Gastroesophageal sphincter (tissue), 4 donors: Measurements from ENCODE around the gene IRF2BP2. TPM values are rescaled to one million over a fixed set of nuclear protein-coding genes. Genes with fewer than 3 reads are reported as not detected.

Experiments
- ATAC-seq: fragments of 150-250 bp; one replicate; pipeline ENCODE4 v1.9.1; 2016; ENCODE audit warnings: mild to moderate bottlenecking, moderate library complexity
- H3K27ac ChIP-seq, 4 donors: fragments of 200-600 bp; sonication (generic) in 3 of 4; 1 replicate in 3 of 4; 2 replicates in 1 of 4; pipeline ENCODE4 v1.5.1; 2016 to 2019
- H3K27me3 ChIP-seq: fragments of 200-600 bp; sonication (generic); one replicate; pipeline ENCODE4 v1.5.1; 2019
- H3K36me3 ChIP-seq, 2 donors: fragments of 200-600 bp; sonication (generic); one replicate each; pipeline ENCODE4 v1.5.1; 2019; ENCODE audit warnings: control low read depth in 1 of 2
- H3K4me1 ChIP-seq, 3 donors: fragments of 200-600 bp; sonication (generic); 1 replicate in 2 of 3; 2 replicates in 1 of 3; pipeline ENCODE4 v1.5.1; 2016 to 2019; ENCODE audit warnings: control low read depth in 2 of 3
- H3K4me3 ChIP-seq, 2 donors: fragments of 200-600 bp; sonication (generic); one replicate each; pipeline ENCODE4 v1.5.1; 2019; ENCODE audit warnings: mild to moderate bottlenecking in 1 of 2, moderate library complexity in 1 of 2
- H3K9me3 ChIP-seq, 3 donors: fragments of 200-600 bp; sonication (generic); one replicate each; pipeline ENCODE4 v1.5.1; 2017 to 2019; ENCODE audit warnings: control low read depth in 2 of 3
- EP300 ChIP-seq: sonication (generic); formaldehyde crosslinking; IDR thresholded peaks from one replicate; pipeline ENCODE4 v1.6.1; 2017; ENCODE audit warnings: antibody characterized with exemption, mild to moderate bottlenecking
- POLR2A ChIP-seq, 2 donors: fragments of 450-650 bp; IDR thresholded peaks; one replicate each; pipeline ENCODE4 v1.6.1; 2017; ENCODE audit warnings: antibody characterized with exemption in 2 of 2, mild to moderate bottlenecking in 2 of 2, moderate library complexity in 1 of 2
- POLR2AphosphoS5 ChIP-seq: sonication (generic); formaldehyde crosslinking; IDR thresholded peaks from one replicate; pipeline ENCODE4 v1.6.1; 2017; ENCODE audit warnings: antibody characterized with exemption
- WGBS, 2 donors: methylation state at CpG; one replicate each; pipeline ENCODE4 v1.1.5; 2018; ENCODE audit warnings: low coverage in 1 of 2; 5-methylcytosine and 5-hydroxymethylcytosine counted together
- total RNA-seq, 4 donors: library from RNA; depleted of rRNA; stranded (reverse); fragments of >200 nt; gene quantifications; one replicate each; pipeline ENCODE4 v1.1.0, GENCODE V29; 2016
- TF ChIP-seq, protein P1 (sequence below), 4 experiments: fragments of 200-600 bp in 2 of 4; fragments of 450-650 bp in 2 of 4; sonication (generic) in 1 of 4; IDR thresholded peaks; one replicate each; pipeline ENCODE4 v1.5.1; 2017 to 2019; ENCODE audit warnings: antibody characterized with exemption in 4 of 4, mild to moderate bottlenecking in 2 of 4, moderate library complexity in 2 of 4

Gene IRF2BP2
- total RNA-seq, 4 donors from 2014 or later = 70.1 to 107 (median 104) TPM

DNA sequence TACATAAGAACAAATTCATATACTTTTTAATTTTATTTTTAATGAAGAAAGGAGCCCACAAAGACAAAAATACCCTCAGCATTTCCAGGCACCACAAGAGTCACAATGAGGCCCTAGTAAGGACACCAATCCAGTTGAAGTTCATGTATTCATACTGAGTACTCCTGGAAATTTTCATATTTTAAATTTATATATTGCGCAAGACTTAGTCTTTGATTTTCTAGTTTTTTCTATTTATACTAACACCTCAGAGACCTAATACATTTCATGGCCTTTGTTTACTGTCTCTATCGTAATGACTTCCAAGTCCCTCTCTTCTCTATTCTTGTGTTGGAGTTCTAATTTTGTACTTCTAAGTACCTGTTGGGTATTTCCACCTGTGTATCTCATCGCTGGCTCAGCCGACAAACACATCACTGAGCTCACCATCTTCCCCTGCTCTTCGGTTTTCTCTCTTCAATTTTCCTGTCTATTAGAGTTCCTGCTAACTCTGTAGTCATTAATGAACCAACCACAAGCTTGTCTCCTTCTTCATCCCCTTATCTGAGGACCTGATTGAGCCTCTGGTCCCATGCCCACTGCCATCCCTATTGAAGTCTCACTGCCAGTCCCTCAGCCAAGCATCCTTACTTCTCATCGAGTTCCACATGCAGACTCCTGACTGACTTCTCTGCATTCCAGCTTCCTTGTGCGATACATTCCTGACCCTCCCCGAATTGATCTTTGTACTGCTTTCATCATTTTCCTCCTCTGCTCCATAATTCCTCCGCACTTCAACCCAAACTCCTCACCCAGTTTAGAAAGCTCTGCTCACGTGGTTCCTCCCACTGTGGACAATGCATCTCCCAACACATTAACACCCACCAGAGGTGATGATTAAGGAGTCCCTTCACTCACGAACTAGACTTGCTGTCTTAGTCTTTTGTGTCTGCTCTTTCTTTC, 17.3 kb upstream of the IRF2BP2 start:
- no peak for ATAC-seq
- no peaks in the 10 kb centered on the region for H3K9me3 ChIP-seq
- no peaks in the 10 kb centered on the region for H3K36me3 ChIP-seq
- WGBS, 2 donors = 90 to 97% methylated on average over 11 of the region's 11 CpGs
- no peak overlapping the region for H3K27ac ChIP-seq
- H3K27me3 ChIP-seq = no peaks in the 10 kb centered on the region
- no peak overlapping the region for H3K4me3 ChIP-seq
- no peaks in the 10 kb centered on the region for H3K4me1 ChIP-seq
- TF ChIP-seq POLR2AphosphoS5 (no peak), EP300 (no peak), POLR2A (IDR thresholded peaks at IDR 0.05) (no peak)
- TF ChIP-seq, protein P1, sequence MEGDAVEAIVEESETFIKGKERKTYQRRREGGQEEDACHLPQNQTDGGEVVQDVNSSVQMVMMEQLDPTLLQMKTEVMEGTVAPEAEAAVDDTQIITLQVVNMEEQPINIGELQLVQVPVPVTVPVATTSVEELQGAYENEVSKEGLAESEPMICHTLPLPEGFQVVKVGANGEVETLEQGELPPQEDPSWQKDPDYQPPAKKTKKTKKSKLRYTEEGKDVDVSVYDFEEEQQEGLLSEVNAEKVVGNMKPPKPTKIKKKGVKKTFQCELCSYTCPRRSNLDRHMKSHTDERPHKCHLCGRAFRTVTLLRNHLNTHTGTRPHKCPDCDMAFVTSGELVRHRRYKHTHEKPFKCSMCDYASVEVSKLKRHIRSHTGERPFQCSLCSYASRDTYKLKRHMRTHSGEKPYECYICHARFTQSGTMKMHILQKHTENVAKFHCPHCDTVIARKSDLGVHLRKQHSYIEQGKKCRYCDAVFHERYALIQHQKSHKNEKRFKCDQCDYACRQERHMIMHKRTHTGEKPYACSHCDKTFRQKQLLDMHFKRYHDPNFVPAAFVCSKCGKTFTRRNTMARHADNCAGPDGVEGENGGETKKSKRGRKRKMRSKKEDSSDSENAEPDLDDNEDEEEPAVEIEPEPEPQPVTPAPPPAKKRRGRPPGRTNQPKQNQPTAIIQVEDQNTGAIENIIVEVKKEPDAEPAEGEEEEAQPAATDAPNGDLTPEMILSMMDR (IDR thresholded peaks at IDR 0.05) = no peak

DNA sequence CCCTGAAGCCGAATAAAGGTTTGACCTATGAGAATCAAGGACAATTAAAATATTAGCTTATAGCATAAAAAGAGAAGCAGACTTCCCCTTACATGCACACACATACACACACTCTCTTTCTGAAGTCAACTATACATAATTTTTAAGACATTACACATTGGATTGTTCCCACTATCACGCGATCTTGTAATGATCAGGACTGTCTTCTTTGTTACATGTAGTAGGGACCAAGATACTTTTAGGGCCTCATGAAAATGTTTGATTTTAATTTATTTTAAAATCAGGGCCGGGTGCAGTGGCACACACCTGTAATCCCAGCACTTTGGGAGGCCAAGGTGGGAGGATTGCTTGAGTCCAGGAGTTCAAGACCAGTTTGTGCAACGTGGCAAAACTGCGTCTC, 16.4 kb upstream of the IRF2BP2 start:
- no peaks in the 10 kb centered on the region for H3K36me3 ChIP-seq
- no peak overlapping the region for H3K4me3 ChIP-seq
- no peak overlapping the region for H3K27ac ChIP-seq
- no peaks in the 10 kb centered on the region for H3K27me3 ChIP-seq
- WGBS, 2 donors = 100% methylated on average over 3 to 5 of the region's 6 CpGs
- H3K9me3 ChIP-seq = no peaks in the 10 kb centered on the region
- TF ChIP-seq EP300 (no peak), POLR2AphosphoS5 (no peak), POLR2A (IDR thresholded peaks at IDR 0.05) (no peak)
- TF ChIP-seq, protein P1 (IDR thresholded peaks at IDR 0.05) = no peak
- H3K4me1 ChIP-seq = peaks cover 0 to 4% (median 3%) of the 10 kb centered on the region in 3 donors
- ATAC-seq = no peak

DNA sequence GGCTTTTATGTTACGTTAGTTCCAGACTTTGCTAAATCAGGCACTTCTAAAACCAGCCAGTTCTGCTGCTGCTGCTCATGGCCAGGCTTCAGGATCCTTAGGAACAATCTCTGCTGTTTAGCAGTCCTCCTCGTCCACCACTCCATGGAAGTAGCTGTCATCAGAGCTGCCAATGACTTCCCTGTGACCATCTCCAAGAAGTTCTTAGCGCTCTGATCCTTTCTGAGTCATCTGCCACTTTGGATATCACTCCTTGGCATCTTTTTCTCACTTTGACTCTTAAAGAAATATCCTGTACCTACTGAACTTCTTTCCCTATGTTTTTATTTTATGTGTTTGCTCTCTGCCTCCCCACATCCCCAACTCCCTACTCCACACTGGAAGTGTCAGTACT, 14.7 kb upstream of the IRF2BP2 start:
- no peak for ATAC-seq
- Histone ChIP-seq H3K9me3 (no peaks in the 10 kb centered on the region), H3K4me3 (no peak overlapping the region), H3K27ac (peak overlapping the region in 1 of 4 donors; percentile 15), H3K4me1 (peaks cover 0 to 4% (median 4%) of the 10 kb centered on the region in 3 donors), H3K36me3 (no peaks in the 10 kb centered on the region), H3K27me3 (no peaks in the 10 kb centered on the region)
- TF ChIP-seq, protein P1 (IDR thresholded peaks at IDR 0.05) = no peak
- no peak for TF ChIP-seq EP300
- no peak for TF ChIP-seq POLR2A (IDR thresholded peaks at IDR 0.05)
- no peak for TF ChIP-seq POLR2AphosphoS5
- WGBS, 2 donors = 30 to 48% methylated on average over 3 of the region's 3 CpGs

DNA sequence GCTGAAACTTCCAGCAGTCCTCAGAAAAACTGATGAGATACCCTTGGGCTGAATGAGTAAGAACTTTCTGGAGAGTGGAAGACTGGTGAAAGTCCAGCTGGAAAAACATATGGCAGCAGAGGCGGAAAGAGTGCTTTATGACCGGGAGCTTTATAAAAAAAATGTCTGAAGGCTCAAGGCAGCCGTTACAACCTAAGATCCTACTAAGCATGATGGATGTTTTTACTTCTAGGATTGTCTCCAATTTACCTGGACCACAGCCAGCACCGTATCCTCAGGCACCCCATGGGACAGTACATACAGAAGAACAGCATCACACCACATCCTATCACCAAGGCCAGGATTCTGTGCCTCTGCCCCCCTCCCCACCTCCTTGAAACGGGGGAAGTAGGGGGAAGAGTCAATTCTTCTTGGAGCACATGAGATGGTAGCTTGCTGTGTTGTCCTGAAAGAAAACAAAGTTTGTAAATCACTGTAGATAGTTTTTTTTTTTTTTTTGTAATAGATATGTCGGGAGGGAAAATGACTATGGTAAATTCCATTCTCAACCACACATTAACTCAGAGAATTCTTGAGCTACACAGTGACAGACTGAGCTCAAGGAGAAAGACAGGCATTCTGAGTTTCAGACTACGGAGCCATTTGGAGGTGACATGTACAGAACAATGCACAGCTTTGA, 11.8 kb upstream of the IRF2BP2 start:
- 0 to 46% methylated on average over 4 to 7 of the region's 7 CpGs for WGBS, 2 donors
- H3K4me1 ChIP-seq = peaks cover 2 to 29% (median 12%) of the 10 kb centered on the region in 3 donors
- no peak overlapping the region for H3K27ac ChIP-seq

More for the DNA sequence above, 11.8 kb upstream of the IRF2BP2 start:
- Histone ChIP-seq H3K36me3 (no peaks in the 10 kb centered on the region), H3K9me3 (no peaks in the 10 kb centered on the region), H3K4me3 (no peak overlapping the region), H3K27me3 (no peaks in the 10 kb centered on the region)
- no peak for ATAC-seq
- TF ChIP-seq EP300 (no peak), POLR2A (IDR thresholded peaks at IDR 0.05) (no peak), POLR2AphosphoS5 (no peak)
- TF ChIP-seq, protein P1 (IDR thresholded peaks at IDR 0.05) = no peak
